HUES64 (cell line): ENCODE data around the gene PBX2.

Experiments used
- H3K27ac ChIP-seq: 2 replicates; pipeline ENCODE4 v1.7.0; 2013; ENCODE audit warnings: low read depth, low read length, inconsistent platforms
- H3K27me3 ChIP-seq: 2 replicates; pipeline ENCODE4 v1.6.1; 2013; ENCODE audit warnings: mild to moderate bottlenecking, low read length; ENCODE audit not compliant: insufficient read depth
- H3K36me3 ChIP-seq: 2 replicates; pipeline ENCODE4 v1.6.1; 2013; ENCODE audit warnings: mild to moderate bottlenecking, low read length; ENCODE audit not compliant: insufficient read depth
- H3K4me1 ChIP-seq: 2 replicates; pipeline ENCODE4 v1.6.1; 2013; ENCODE audit warnings: mild to moderate bottlenecking, low read length, moderate library complexity; ENCODE audit not compliant: insufficient read depth
- H3K4me3 ChIP-seq: 2 replicates; pipeline ENCODE4 v1.5.1; 2013; ENCODE audit warnings: mild to moderate bottlenecking, low read length, moderate library complexity
- H3K9ac ChIP-seq: 2 replicates; pipeline ENCODE4 v1.6.1; 2013; ENCODE audit warnings: mild to moderate bottlenecking, low read depth, low read length
- H3K9me3 ChIP-seq: 2 replicates; pipeline ENCODE4 v1.6.1; 2013; ENCODE audit warnings: low read depth, low read length; ENCODE audit not compliant: insufficient read depth
- WGBS: fragments of 150-250, 120-280 bp; methylation state at CpG from one replicate; pipeline ENCODE4 v1.1.7; 2013; ENCODE audit warnings: missing lambda C conversion rate; 5-methylcytosine and 5-hydroxymethylcytosine counted together

The PBX2 gene

DNA sequence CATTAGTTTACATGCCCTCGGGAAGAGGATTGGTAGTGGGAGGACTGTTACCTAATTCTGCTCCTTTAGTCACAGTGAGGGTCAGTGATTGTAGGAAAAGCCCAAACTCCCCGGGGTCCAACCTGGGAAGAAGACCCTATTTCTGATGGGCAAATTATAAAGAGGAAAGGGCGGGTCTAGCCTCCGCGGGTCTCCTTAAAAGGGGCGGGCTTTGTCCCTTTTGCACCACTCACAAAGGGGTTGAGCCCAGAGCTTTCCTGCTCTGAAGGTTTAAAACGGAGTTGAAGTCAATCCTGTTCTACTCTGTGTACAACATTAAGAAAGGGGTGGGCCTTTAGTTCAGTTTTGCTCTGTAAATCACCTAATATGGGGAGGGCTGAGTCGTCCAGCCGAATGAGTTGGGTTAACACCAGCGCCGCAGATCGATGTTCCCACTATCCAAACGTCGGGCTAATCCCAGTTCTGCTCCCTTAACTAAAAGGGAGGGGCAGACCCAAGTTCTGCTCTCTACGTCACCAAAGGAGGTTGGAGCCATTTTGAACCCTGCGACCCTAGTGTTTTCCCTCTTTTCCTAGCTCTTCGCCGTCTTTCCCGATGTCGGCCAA is 12.7 kb downstream of the PBX2 start:
- no peaks in the 10 kb centered on the region for H3K27me3 ChIP-seq
- H3K9me3 ChIP-seq: no peaks in the 10 kb centered on the region
- peak overlapping the region; percentile 98 for H3K27ac ChIP-seq
- H3K4me3 ChIP-seq: peak overlapping the region; percentile 97
- peak overlapping the region; percentile 85 for H3K9ac ChIP-seq
- WGBS: 0% methylated on average over 20 of the region's 20 CpGs
- peaks cover 33% of the 10 kb centered on the region for H3K36me3 ChIP-seq
- H3K4me1 ChIP-seq: peaks cover 12% of the 10 kb centered on the region; the same call in 1 of the 2 replicates

DNA sequence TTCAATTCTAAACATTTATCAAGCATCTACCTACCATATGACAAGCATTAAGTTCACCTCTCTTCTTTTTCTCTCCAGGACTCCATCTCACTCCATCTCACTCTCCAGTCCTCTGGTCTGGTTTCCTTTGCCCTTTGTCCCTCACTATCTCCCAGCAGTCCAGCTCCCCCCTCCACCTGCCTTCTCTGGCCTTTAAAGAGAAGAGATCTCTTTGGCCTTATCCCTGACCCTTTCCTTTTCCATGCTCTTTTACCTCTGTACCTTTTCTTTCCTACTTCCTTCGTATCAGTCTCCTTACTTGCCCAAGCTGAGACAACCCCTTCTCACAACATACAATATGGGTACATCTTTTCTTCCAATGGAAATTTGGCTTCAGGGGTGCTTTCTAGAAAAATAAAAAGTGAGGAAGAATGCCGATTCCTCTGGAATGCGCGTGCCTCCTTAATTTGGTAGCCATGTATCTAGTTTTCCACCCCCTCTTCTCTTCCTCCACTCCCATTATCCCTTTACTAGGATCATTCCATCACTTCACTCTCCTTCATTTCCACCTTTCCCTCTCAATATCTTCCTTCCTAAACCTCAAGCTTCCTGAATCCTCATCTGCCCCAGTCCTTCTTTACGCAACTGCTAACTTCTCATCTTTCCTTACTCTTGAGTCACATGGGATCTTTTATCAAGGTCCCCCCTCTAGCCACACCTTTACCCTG is 13.4 kb downstream of the PBX2 start:
- Histone ChIP-seq H3K9ac (peak overlapping the region; percentile 85), H3K4me3 (peak overlapping the region; percentile 97), H3K36me3 (peaks cover 32% of the 10 kb centered on the region), H3K4me1 (peaks cover 12% of the 10 kb centered on the region; the same call in 1 of the 2 replicates), H3K27ac (peak overlapping the region; percentile 98), H3K9me3 (no peaks in the 10 kb centered on the region), H3K27me3 (no peaks in the 10 kb centered on the region)
- WGBS: 18% methylated on average over 5 of the region's 5 CpGs

DNA sequence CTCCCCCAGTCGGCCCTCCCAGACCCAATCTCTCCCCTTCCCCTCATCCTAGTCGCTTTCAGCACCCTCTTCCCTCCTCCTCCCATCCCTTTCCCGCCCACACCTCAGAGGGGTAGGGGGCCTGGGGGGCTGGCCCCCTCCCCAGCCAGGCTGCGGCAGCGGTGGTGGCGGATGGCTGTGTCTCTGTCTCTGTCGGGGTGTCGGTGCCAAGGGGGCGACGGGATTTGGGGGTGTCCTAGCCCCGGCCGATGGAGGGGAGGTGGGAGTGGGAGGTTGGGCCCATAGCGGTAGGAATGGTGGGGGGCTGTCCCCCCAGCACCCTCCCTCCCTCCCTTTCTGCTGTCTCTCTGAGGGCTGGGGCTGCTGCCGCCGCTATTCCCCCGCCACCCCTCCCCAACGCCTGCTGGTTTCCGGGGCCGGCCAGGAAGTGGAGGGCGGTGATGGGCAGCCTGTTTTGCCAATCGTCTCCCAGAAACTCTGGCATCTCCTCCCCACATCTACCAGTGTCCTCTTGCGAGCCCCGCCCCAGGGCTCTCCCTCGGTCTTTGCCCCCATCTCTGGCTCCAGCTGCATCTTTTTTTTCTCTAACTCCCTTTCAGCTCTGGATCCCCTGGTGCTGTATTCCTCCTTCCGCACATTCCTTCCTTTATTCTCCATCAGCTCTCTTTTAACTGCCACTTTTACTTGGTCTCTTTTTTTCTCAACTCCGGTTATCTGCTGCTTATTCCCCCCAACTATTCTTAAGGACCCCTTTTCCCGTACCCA is 14.1 kb downstream of the PBX2 start, which contains the start of gene AGPAT1:
AGPAT1 (minus strand) TSS at position 374 of the 765 bp plus-strand sequence. CDS start 4,588 bp downstream, outside the sequence.
- Histone ChIP-seq H3K4me3 (peak within 1 kb of the TSS; percentile 97), H3K9me3 (no peaks in the 10 kb centered on the region), H3K27ac (peak within 1 kb of the TSS; percentile 98), H3K9ac (peak within 1 kb of the TSS; percentile 85), H3K4me1 (peaks cover 12% of the 10 kb centered on the region; the same call in 1 of the 2 replicates), H3K27me3 (no peaks in the 10 kb centered on the region), H3K36me3 (peaks cover 32% of the 10 kb centered on the region)
- WGBS: under 1% methylated on average over 20 of the region's 27 CpGs

DNA sequence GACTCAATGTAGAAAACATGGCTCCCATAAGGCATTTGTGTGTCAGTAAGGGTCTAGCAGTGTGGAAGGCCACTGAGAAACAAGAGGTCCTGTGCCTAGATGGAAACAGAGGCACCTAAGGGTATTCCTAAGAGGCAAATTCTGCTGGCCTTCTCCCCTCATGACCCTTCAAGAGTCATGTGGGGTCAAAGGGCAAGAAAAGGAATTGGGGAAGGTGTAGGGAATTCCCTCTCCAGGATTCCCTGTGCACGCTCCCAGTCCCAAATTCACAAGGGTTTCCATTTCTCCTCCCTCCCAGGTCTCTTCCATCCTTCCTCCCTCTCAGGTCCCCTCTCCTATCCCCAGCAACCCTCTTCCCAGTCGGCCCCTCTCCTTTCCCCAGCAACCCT is 14.7 kb downstream of the PBX2 start:
- Histone ChIP-seq H3K27me3 (no peaks in the 10 kb centered on the region), H3K4me3 (peak overlapping the region; percentile 97), H3K9me3 (no peaks in the 10 kb centered on the region), H3K27ac (no peak overlapping the region), H3K4me1 (peaks cover 12% of the 10 kb centered on the region; the same call in 1 of the 2 replicates), H3K9ac (peak overlapping the region; percentile 79), H3K36me3 (peaks cover 34% of the 10 kb centered on the region)
- WGBS: 3% methylated on average over 2 of the region's 2 CpGs

GRCh38 chr6:32174416-32174815 is 15.6 kb downstream of the PBX2 start:
- H3K27me3 ChIP-seq: no peaks in the 10 kb centered on the region
- WGBS: 93% methylated on average over 1 of the region's 1 CpG
- no peak overlapping the region for H3K27ac ChIP-seq
- no peaks in the 10 kb centered on the region for H3K9me3 ChIP-seq
- no peak overlapping the region for H3K9ac ChIP-seq
- peaks cover 34% of the 10 kb centered on the region for H3K36me3 ChIP-seq
- H3K4me1 ChIP-seq: peaks cover 12% of the 10 kb centered on the region; the same call in 1 of the 2 replicates
- H3K4me3 ChIP-seq: peak overlapping the region; percentile 97

GRCh38 chr6:32173051-32173727 is 16.8 kb downstream of the PBX2 start:
- peaks cover 45% of the 10 kb centered on the region for H3K36me3 ChIP-seq
- H3K9ac ChIP-seq: peak overlapping the region; percentile 13; the same call in 1 of the 2 replicates

DNA sequence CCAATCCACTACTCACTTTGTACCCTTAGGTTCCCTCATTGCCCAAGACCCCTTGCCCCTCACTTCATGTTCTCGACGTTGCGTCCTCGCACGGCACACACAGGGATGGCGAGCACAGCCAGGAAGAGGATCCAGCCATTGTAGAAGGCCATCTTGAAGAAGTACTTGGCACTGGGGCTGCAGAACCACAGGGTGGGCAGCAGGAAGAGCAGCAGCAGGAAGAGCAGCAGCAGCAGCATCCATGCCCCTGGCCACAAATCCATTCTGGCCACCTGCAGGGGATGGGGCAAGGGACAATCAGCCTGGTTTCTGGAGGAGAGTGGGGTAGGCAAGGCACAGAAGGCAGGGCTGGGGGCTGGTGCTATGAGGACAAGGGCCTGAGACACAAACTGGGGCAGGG is 18.8 kb downstream of the PBX2 start:
- Histone ChIP-seq H3K4me1 (peaks cover 12% of the 10 kb centered on the region; the same call in 1 of the 2 replicates), H3K27me3 (no peaks in the 10 kb centered on the region), H3K27ac (no peak overlapping the region), H3K36me3 (peaks cover 61% of the 10 kb centered on the region), H3K4me3 (no peak overlapping the region), H3K9ac (no peak overlapping the region), H3K9me3 (no peaks in the 10 kb centered on the region)
- 97% methylated on average over 6 of the region's 6 CpGs for WGBS

More at GRCh38 chr6:32173051-32173727, 16.8 kb downstream of the PBX2 start:
- peaks cover 12% of the 10 kb centered on the region; the same call in 1 of the 2 replicates for H3K4me1 ChIP-seq
- H3K27me3 ChIP-seq: no peaks in the 10 kb centered on the region
- 79% methylated on average over 4 of the region's 4 CpGs for WGBS
- no peak overlapping the region for H3K4me3 ChIP-seq
- H3K27ac ChIP-seq: no peak overlapping the region
- no peaks in the 10 kb centered on the region for H3K9me3 ChIP-seq

- no peak overlapping the region for H3K4me3 ChIP-seq
- H3K9ac ChIP-seq: no peak overlapping the region
- H3K27me3 ChIP-seq: no peaks in the 10 kb centered on the region
- WGBS: 91% methylated on average over 11 of the region's 11 CpGs
- H3K9me3 ChIP-seq: no peaks in the 10 kb centered on the region
- H3K27ac ChIP-seq: no peak overlapping the region
- peaks cover 68% of the 10 kb centered on the region for H3K36me3 ChIP-seq
- H3K4me1 ChIP-seq: peaks cover 12% of the 10 kb centered on the region; the same call in 1 of the 2 replicates
Measured at GRCh38 chr6:32170294-32170693, 19.7 kb downstream of the PBX2 start.

DNA sequence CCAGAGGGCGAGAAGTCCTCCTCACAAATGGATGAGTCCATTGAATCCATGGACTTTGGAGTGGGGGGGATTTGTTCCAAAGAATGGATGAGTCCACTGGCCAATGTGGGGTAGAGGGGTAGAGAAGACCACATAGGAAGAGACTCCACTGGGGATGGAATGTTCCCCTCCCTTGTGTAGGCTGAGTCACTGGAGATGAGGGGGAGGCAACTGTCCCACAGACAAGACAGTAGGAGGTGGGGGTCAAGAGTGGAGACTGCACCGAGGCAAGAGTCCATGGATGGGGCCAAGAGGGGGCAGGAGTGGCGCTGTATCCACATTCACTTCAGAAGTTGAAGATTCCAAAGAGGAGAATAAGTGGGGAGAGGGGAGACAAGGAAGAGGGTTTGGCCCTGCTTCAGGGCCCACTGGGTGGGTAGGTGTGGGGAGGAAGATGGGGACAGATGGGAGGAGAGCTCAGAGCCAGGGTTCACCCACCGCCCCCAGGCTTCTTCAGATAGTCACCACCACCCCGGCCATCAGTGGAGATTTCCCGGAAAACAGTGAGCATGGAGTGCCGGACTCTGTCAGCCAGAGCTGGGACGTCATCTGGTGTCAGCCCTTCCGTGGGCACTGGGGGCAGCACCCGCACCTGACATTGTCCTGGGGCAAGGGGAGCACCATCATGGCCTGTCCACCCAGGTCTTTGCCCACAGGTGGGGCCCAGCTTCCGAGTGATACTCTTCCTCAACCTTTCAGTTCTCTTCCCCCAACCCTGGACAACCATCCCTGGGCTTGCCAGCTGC is 21.0 kb downstream of the PBX2 start:
- Histone ChIP-seq H3K4me1 (peaks cover 6% of the 10 kb centered on the region; the same call in 1 of the 2 replicates), H3K27me3 (no peaks in the 10 kb centered on the region), H3K36me3 (peaks cover 70% of the 10 kb centered on the region), H3K27ac (no peak overlapping the region), H3K9ac (no peak overlapping the region), H3K9me3 (no peaks in the 10 kb centered on the region), H3K4me3 (no peak overlapping the region)
- 91% methylated on average over 11 of the region's 11 CpGs for WGBS

GRCh38 chr6:32168350-32168749 is 21.7 kb downstream of the PBX2 start:
- H3K9ac ChIP-seq: no peak overlapping the region
- H3K27me3 ChIP-seq: no peaks in the 10 kb centered on the region
- 81% methylated on average over 2 of the region's 2 CpGs for WGBS
- H3K4me1 ChIP-seq: peaks cover 2% of the 10 kb centered on the region; the same call in 1 of the 2 replicates
- no peaks in the 10 kb centered on the region for H3K9me3 ChIP-seq
- no peak overlapping the region for H3K27ac ChIP-seq
- no peak overlapping the region for H3K4me3 ChIP-seq
- peaks cover 66% of the 10 kb centered on the region for H3K36me3 ChIP-seq
